GM21723 (cell line): Measurements from ENCODE around the gene RPS15.

ENCODE experiments used
- ATAC-seq: cut with Tn5 transposase; IDR thresholded peaks from one replicate; pipeline ENCODE4 v1.9.1; 2021; ENCODE audit warnings: mild to moderate bottlenecking, moderate library complexity; ENCODE audit not compliant: unreplicated experiment

Gene RPS15

GRCh38 chr19:1438035-1438932 lies at the start of gene RPS15:
RPS15 (plus strand) TSS chr19:1438396; CDS start chr19:1438426, 30 bp downstream.
- peak; percentile 79 for ATAC-seq

GRCh38 chr19:1388637-1389026 lies 49.6 kb upstream of the RPS15 start:
- no peak for ATAC-seq

DNA sequence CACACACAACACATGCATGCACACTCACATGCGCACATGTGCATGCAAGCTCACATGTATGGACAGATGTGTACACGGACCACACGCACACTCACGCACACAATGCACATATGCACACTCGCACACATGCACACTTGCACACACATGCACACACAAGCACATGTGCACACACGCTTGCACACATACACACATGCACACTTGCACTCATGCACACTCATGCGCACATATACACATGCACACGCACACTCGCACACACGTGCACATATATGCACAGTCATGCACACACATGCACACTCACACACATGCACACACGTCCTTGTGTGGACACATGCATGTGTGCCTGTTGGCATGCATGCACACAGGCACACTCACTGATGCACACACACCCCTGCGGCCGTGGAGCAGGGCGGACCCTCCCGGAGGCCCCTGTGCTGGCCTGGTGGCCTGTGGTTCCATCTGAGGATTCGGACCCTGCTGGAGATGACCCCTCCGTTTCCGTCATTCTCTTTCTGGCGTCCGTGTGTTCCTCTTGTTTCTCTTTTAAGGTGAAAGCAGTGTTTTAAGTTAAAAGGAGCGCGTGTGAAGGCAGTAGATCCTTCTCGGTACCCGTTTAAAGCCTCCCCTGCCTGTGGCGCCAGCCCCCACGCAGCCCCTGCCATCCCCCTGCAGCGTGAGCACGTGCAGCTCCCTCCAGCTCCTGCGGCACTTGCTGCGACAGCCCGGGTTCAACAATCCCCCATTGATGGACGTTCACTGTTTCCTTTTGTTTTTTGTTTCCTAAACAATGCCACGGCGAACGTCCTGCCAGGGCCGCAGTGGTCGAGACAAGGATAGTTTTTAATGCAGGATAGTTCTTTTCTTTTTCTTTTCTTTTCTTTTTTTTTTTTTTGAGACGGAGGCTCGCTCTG lies 48.9 kb upstream of the RPS15 start:
- ATAC-seq = no peak

DNA sequence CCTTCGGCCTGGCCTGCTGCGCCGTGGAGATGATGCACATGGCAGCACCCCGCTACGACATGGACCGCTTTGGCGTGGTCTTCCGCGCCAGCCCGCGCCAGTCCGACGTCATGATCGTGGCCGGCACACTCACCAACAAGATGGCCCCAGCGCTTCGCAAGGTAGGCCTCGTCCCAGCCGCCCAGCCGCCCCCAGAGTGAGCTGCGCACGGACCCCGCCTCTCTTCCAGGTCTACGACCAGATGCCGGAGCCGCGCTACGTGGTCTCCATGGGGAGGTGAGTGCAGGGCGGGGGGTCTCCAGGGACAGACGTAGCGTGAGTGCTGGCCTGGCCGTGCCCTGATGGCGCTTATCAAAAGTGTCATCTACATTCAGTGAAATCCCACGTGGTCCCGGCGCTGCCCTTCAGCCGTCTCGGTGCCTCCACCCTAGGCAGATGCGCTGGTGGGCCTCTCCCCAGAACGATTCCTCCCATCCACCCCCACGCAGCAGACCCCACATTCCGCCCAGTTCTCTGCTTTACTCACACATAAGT lies 47.2 kb upstream of the RPS15 start:
- ATAC-seq = no peak

DNA sequence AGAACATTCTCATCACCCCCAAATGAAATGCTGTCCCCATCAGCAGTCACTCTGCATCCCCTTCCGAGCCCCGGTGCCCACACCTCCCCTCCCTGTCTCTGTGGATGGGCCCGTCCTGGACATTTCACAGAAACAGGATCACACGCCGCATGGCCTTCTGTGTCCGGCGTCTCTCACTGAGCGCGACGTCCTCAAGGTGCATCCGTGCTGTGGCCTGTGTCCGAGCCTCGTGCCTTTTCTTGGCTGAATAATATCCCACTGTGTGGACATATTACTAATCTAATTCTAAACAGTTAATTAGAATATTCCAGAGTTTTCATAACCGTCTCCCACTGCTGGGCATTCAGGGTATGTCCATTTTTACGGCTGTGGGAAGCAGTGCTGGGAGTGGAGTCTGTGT lies 45.8 kb upstream of the RPS15 start:
- no peak for ATAC-seq

DNA sequence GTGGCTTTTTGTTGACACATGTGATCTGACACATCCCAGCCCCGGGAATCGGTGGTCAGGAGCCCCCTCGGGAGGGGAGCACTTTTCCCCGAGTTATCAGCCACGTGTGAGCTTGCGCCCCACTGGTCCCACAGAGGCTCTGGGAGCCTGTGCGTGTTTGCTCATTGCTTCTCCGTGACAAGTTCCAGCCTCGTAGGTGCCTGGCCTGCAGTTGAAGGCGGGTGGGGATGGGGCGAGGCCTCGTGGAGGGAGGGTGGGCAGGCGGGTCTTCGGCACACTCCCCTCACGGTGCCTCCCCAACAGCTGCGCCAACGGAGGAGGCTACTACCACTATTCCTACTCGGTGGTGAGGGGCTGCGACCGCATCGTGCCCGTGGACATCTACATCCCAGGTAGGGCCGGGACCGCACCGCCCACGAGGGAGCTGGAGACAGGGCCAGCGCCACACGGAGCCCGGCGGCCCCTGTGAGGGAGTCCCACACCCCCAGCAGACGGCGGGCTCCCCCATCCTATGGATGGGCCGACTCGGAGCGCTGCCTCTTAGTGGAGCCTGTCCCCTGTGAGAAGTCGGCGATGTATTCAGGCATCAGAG lies 45.2 kb upstream of the RPS15 start:
- ATAC-seq = no peak

DNA sequence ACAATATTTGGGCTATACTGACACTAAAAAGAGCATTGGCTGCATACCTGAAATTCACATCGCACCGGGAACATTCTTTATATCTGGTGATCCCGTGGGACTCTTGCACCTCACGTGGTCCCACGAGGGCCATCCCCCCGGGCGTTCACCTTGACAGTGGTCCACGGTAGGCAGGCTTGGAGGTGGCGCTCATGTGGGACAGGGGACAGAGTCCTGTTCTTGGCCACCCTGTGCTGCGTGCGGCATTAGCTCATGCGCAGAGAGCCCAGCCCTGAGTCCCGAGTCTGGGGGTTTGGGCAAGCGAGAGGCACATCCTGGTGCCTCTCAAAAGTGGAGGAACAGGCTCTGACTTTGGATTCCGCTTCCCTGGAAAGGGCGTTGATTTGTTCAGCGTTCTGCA lies 44.4 kb upstream of the RPS15 start:
- no peak for ATAC-seq

GRCh38 chr19:1394252-1395193 lies 43.7 kb upstream of the RPS15 start:
- no peak for ATAC-seq

- no peak for ATAC-seq
These were observed 42.8 kb upstream of the RPS15 start for GRCh38 chr19:1395194-1396018.

- no peak for ATAC-seq
These were observed 42.0 kb upstream of the RPS15 start for GRCh38 chr19:1396019-1396767.

DNA sequence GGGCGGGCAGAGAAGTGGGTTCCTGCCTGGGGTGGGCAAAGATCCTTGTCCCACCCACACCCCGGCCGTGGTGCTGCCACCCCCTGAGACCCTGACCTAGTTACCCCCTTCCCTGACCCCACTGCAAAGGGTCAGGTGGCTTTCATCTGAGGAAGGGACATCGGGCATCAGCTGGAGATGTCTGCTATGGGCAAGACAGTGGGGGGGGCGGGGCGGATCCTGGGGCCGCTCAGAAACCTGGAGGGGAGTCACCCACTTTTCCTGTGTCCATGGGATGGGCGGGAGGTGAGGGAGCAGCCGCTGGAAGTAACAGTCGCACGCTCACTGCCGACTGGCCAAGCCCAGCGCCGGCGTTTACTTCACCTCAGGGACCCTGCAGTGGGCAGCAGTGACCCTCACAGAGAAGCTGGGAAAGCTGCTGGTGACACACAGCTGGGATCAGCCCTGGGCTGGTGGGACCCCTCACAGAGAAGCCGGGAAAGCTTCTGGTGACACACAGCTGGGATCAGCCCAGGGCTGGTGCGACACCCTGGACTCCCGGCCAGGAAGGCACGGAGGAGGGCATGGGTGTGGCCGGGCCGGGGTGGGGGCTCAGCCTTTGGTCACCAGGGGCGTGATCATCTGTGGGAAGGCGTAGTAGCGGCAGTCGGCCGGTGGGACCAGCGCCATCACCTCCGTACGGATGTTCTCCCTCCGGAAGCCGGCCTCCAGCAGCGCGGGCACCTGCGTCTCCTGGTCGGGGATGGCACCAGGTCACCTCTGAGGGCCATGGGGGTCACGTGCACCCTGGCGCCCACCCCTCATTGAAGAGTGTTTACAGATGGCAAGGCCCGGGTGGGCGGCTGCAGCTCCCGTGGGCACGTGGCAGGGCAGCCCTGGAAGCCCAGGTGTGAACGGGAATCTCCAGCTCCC lies 41.2 kb upstream of the RPS15 start:
- ATAC-seq = no peak

DNA sequence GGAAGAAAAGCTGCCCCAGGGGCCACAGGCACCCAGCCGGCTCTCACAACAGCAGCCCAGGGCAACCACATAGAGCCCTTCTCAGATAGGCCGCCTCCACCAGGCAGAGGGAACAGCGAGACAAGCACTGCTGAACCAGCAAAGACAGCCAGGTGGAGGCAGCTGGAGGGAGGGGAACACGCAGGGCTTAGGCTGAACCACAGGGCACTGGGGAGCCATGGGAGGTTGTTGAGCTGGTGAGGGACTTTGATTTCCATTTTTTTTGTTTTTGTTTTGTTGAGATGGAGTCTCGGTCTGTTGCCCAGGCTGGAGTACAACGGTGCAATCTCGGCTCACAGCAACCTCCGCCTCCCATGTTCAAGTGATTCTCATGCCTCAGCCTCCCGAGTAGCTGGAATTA lies 40.4 kb upstream of the RPS15 start:
- ATAC-seq = no peak

DNA sequence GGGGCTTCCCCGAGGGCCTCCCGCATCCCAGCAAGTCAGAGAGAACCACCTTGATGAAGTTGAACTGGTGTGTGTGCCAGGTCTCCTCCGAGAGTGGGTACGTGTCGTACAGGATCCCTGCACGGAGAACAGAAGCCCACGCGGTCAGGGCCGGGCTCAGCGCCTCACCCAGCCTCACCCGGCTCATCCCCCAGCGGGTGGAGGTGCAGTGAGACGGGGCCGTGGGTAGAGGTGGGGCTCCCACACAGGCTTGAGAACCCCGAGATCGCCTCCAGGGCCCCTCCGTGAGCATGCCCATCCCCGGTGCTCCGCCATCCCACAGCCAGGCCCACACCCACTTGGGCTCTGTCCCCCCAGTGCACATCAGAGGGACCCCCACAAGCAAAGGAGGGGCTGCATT lies 39.1 kb upstream of the RPS15 start:
- no peak for ATAC-seq

GRCh38 chr19:1399745-1400144 lies 38.5 kb upstream of the RPS15 start:
- no peak for ATAC-seq

DNA sequence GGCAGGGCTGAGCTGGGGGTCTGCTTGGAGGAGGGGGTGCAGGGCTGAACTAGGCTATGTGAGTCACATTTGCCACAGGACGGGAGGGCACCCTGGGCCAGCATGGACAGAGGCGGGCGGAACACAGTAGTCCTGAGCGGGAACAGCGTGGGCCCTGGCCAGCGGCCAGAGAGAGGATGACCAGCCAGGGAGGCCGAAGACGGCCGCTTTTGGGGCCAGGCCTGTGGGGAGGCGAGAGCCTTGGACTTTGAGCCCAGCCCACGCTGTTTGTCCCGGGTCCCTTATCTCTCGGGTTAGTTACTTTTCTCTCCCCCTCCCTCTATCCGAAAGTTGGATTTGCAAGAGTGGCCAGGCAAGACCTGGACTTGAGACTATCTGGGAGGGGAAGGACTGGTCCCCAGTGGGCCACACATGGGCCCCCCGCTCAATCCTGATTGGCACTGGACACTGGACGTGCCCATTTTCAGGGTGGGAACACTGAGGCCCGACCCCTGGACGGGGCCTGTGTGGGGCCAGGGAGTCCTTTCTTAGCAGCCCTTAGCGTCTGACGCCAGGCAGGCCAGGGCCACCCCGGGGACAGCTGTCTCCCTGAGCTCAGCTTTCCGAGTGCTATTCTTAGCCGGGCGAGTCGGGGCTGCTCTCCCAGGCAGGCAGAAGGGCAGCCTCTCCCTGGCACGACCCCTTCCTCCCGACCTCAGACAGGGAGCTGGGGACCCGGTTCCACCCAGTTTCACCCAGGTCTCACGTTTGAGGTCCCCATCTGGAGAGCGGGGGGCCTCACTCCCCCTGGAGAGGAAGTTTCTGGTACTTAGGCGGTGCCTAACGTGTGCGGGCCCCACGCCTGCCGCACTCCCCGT lies 37.7 kb upstream of the RPS15 start:
- ATAC-seq = no peak

DNA sequence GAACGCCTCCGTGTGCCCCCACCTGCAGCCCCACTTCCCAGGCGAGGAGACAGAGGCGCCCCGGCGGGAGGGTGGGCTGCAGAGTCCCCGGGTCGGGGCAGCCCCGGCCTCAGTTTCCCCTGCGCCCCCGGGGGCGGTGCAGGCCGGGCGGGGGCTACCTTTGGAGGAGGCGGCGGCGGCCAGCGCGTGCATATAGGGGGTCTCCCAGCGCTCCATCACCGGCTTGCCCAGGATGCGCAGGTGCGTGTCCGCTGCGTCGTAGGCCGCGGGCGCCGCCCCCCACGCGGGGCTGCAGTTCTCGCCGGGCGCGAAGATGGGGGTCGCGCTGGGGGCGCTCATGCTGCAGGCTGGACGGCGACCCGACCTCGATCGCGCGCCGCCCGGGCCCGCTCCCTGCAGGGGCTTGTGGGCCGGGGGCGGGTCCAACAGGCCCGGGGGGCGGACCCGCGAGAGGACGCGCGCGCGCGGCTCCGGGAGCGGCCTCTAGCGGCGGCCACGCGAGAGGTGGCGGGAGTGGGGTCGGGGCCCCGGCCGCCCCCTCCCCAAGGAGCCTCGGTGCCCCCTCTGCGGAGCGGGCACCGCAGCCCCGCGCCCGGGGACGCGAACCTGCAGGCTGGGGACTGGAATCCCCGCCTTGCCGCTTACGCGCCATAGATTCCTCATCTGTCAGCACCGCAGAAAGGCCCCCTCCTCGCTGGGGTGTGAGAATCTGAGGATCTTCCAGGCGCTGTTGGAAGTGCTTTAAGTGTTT lies 36.9 kb upstream of the RPS15 start, which contains the start of gene GAMT:
Gene GAMT (minus strand): TSS at position 405 of the 751 bp plus-strand sequence. CDS start 66 bp downstream, at position 339.
- no peak for ATAC-seq
